Measurements from ENCODE around the gene PCDH17. TPM values are rescaled to one million over a fixed set of nuclear protein-coding genes. Genes with fewer than 3 reads are reported as not detected.

The PCDH17 gene
- total RNA-seq: 10 to 100 TPM in 6 of 8 experiments, 1 to 10 TPM in 1, under 1 TPM in 1; 0.25 to 27.5 (median 16.8) TPM

- peak in 7 of 8 experiments; percentile 13 to 49 (median 18) for ATAC-seq (replicated peaks in 6 of 8)
- H3K4me1 ChIP-seq (replicated peaks in 1 of 2): peaks cover 0 to under 1% of the 10 kb centered on the region in 2 donors
- H3K27ac ChIP-seq: no peak within 1 kb of the TSS
- H3K4me3 ChIP-seq: peak within 1 kb of the TSS; percentile 42 to 57 (median 50)
- WGBS, 10 experiments: 0 to 10% (median 0%) methylated on average over 2 to 15 of the region's 33 CpGs; no CpG with 5 or more reads in 3 of the 10 experiments
- in situ Hi-C loops (cut with MboI; ENCODE audit: low pct_unique_long_range_greater_than_20kb in 2 of 9, low sequenced_read_pairs in 9 of 9, unreplicated experiment in 9 of 9): loop anchor here in 1 of 9 experiments (25.0 kb wide), 1 partner anchor 231 kb away; no protein-coding TSS in a partner anchor
Measured at GRCh38 chr13:57631596-57632275, at the start of gene PCDH17. PCDH17 (plus strand) TSS chr13:57631744; CDS start chr13:57632547, 803 bp downstream.

- H3K4me3 ChIP-seq: no peak overlapping the region
- in situ Hi-C loops (cut with MboI; ENCODE audit: low pct_unique_long_range_greater_than_20kb in 2 of 9, low sequenced_read_pairs in 9 of 9, unreplicated experiment in 9 of 9): no loop called here
- H3K4me1 ChIP-seq (replicated peaks in 1 of 2): no peaks in the 10 kb centered on the region
- 0 to 100% (median 89%) methylated on average over 1 to 3 of the region's 6 CpGs; no CpG with 5 or more reads in 3 of the 10 experiments for WGBS, 10 experiments
- ATAC-seq (replicated peaks in 6 of 8): peak in 3 of 8 experiments; percentile 64 to 98 (median 65)
- no peak overlapping the region for H3K27ac ChIP-seq
Measured at GRCh38 chr13:57582032-57582431, 49.5 kb upstream of the PCDH17 start.

- no peak for ATAC-seq (replicated peaks in 6 of 8)
- in situ Hi-C loops (cut with MboI; ENCODE audit: low pct_unique_long_range_greater_than_20kb in 2 of 9, low sequenced_read_pairs in 9 of 9, unreplicated experiment in 9 of 9): no loop called here
- Histone ChIP-seq H3K4me3 (no peak overlapping the region), H3K27ac (no peak overlapping the region), H3K4me1 (replicated peaks in 1 of 2) (no peaks in the 10 kb centered on the region)
- WGBS, 10 experiments: 0 to 100% (median 83%) methylated on average over 1 of the region's 1 CpG; no CpG with 5 or more reads in 1 of the 10 experiments
Measured at GRCh38 chr13:57583529-57583928, 48.0 kb upstream of the PCDH17 start.

- Histone ChIP-seq H3K4me3 (no peak overlapping the region), H3K4me1 (replicated peaks in 1 of 2) (no peaks in the 10 kb centered on the region), H3K27ac (no peak overlapping the region)
- in situ Hi-C loops (cut with MboI; ENCODE audit: low pct_unique_long_range_greater_than_20kb in 2 of 9, low sequenced_read_pairs in 9 of 9, unreplicated experiment in 9 of 9): no loop called here
- ATAC-seq (replicated peaks in 6 of 8): no peak
- 25 to 100% (median 98%) methylated on average over 1 to 3 of the region's 3 CpGs; no CpG with 5 or more reads in 2 of the 10 experiments for WGBS, 10 experiments
Measured at GRCh38 chr13:57588639-57589038, 42.9 kb upstream of the PCDH17 start.

GRCh38 chr13:57595775-57596174 lies 35.8 kb upstream of the PCDH17 start:
- 0 to 100% (median 50%) methylated on average over 1 of the region's 1 CpG; no CpG with 5 or more reads in 2 of the 10 experiments for WGBS, 10 experiments
- H3K4me3 ChIP-seq: no peak overlapping the region
- in situ Hi-C loops (cut with MboI; ENCODE audit: low pct_unique_long_range_greater_than_20kb in 2 of 9, low sequenced_read_pairs in 9 of 9, unreplicated experiment in 9 of 9): no loop called here
- H3K4me1 ChIP-seq (replicated peaks in 1 of 2): no peaks in the 10 kb centered on the region
- H3K27ac ChIP-seq: no peak overlapping the region
- no peak for ATAC-seq (replicated peaks in 6 of 8)

GRCh38 chr13:57601536-57601935 lies 30.0 kb upstream of the PCDH17 start:
- H3K27ac ChIP-seq: no peak overlapping the region
- peaks cover 0 to 5% of the 10 kb centered on the region in 2 donors for H3K4me1 ChIP-seq (replicated peaks in 1 of 2)
- H3K4me3 ChIP-seq: no peak overlapping the region
- 0 to 72% (median 28%) methylated on average over 2 to 3 of the region's 3 CpGs; no CpG with 5 or more reads in 1 of the 10 experiments for WGBS, 10 experiments
- in situ Hi-C loops (cut with MboI; ENCODE audit: low pct_unique_long_range_greater_than_20kb in 2 of 9, low sequenced_read_pairs in 9 of 9, unreplicated experiment in 9 of 9): no loop called here
- ATAC-seq (replicated peaks in 6 of 8): no peak

GRCh38 chr13:57604442-57604841 lies 27.1 kb upstream of the PCDH17 start:
- Histone ChIP-seq H3K4me3 (no peak overlapping the region), H3K27ac (no peak overlapping the region), H3K4me1 (replicated peaks in 1 of 2) (peaks cover 0 to 5% of the 10 kb centered on the region in 2 donors)
- in situ Hi-C loops (cut with MboI; ENCODE audit: low pct_unique_long_range_greater_than_20kb in 2 of 9, low sequenced_read_pairs in 9 of 9, unreplicated experiment in 9 of 9): no loop called here
- 0 to 100% (median 34%) methylated on average over 1 to 2 of the region's 2 CpGs; no CpG with 5 or more reads in 3 of the 10 experiments for WGBS, 10 experiments
- no peak for ATAC-seq (replicated peaks in 6 of 8)

GRCh38 chr13:57611969-57612368 lies 19.6 kb upstream of the PCDH17 start:
- WGBS, 10 experiments: 3 to 97% (median 87%) methylated on average over 1 to 5 of the region's 5 CpGs
- Histone ChIP-seq H3K27ac (no peak overlapping the region), H3K4me3 (no peak overlapping the region), H3K4me1 (replicated peaks in 1 of 2) (no peaks in the 10 kb centered on the region)
- in situ Hi-C loops (cut with MboI; ENCODE audit: low pct_unique_long_range_greater_than_20kb in 2 of 9, low sequenced_read_pairs in 9 of 9, unreplicated experiment in 9 of 9): no loop called here
- no peak for ATAC-seq (replicated peaks in 6 of 8)

- Histone ChIP-seq H3K4me1 (replicated peaks in 1 of 2) (no peaks in the 10 kb centered on the region), H3K4me3 (no peak overlapping the region), H3K27ac (no peak overlapping the region)
- no peak for ATAC-seq (replicated peaks in 6 of 8)
- WGBS, 10 experiments: 0 to 100% (median 50%) methylated on average over 1 of the region's 1 CpG; no CpG with 5 or more reads in 3 of the 10 experiments
- in situ Hi-C loops (cut with MboI; ENCODE audit: low pct_unique_long_range_greater_than_20kb in 2 of 9, low sequenced_read_pairs in 9 of 9, unreplicated experiment in 9 of 9): no loop called here
Measured at GRCh38 chr13:57612568-57612967, 19.0 kb upstream of the PCDH17 start.

- in situ Hi-C loops (cut with MboI; ENCODE audit: low pct_unique_long_range_greater_than_20kb in 2 of 9, low sequenced_read_pairs in 9 of 9, unreplicated experiment in 9 of 9): loop anchor here in 1 of 9 experiments (25.0 kb wide), 1 partner anchor 238 kb away; no protein-coding TSS in a partner anchor
- Histone ChIP-seq H3K4me3 (no peak overlapping the region), H3K4me1 (replicated peaks in 1 of 2) (no peaks in the 10 kb centered on the region), H3K27ac (no peak overlapping the region)
- peak; percentile 53 to 82 (median 64) for ATAC-seq (replicated peaks in 6 of 8)
- 0 to 42% (median 14%) methylated on average over 1 to 5 of the region's 5 CpGs; no CpG with 5 or more reads in 1 of the 10 experiments for WGBS, 10 experiments
Measured at GRCh38 chr13:57624565-57625435, 6.7 kb upstream of the PCDH17 start.

- in situ Hi-C loops (cut with MboI; ENCODE audit: low pct_unique_long_range_greater_than_20kb in 2 of 9, low sequenced_read_pairs in 9 of 9, unreplicated experiment in 9 of 9): loop anchor here in 1 of 9 experiments (25.0 kb wide), 1 partner anchor 235 kb away; no protein-coding TSS in a partner anchor
- no peaks in the 10 kb centered on the region for H3K4me1 ChIP-seq (replicated peaks in 1 of 2)
- no peak overlapping the region for H3K4me3 ChIP-seq
- ATAC-seq (replicated peaks in 6 of 8): no peak
- 0 to 14% (median 0%) methylated on average over 1 to 3 of the region's 3 CpGs; no CpG with 5 or more reads in 1 of the 10 experiments for WGBS, 10 experiments
- no peak overlapping the region for H3K27ac ChIP-seq
Measured at GRCh38 chr13:57627663-57628062, 3.9 kb upstream of the PCDH17 start.

- WGBS, 10 experiments: 0 to 10% (median 0%) methylated on average over 1 to 8 of the region's 29 CpGs; no CpG with 5 or more reads in 2 of the 10 experiments
- H3K27ac ChIP-seq: no peak overlapping the region
- in situ Hi-C loops (cut with MboI; ENCODE audit: low pct_unique_long_range_greater_than_20kb in 2 of 9, low sequenced_read_pairs in 9 of 9, unreplicated experiment in 9 of 9): loop anchor here in 1 of 9 experiments (25.0 kb wide), 1 partner anchor 233 kb away; no protein-coding TSS in a partner anchor
- no peaks in the 10 kb centered on the region for H3K4me1 ChIP-seq (replicated peaks in 1 of 2)
- ATAC-seq (replicated peaks in 6 of 8): peak in 6 of 8 experiments; percentile 3 to 55 (median 44)
- H3K4me3 ChIP-seq: peak overlapping the region; percentile 42 to 57 (median 50)
Measured at GRCh38 chr13:57629391-57629804, 2.1 kb upstream of the PCDH17 start.
